OCI-LY1 (cell line): ENCODE measurements around the gene HOXD3.

Experiments used
- CTCF ChIP-seq: fragments of 200-600 bp; sonication (generic), shearing (Covaris generic); IDR thresholded peaks from 2 replicates; pipeline ENCODE4 v1.5.1; 2017; ENCODE audit warnings: mild to moderate bottlenecking, antibody characterized with exemption, low read length, moderate library complexity, mixed read lengths
- EZH2 ChIP-seq: fragments of 200-600 bp; sonication (generic), shearing (Covaris generic); IDR thresholded peaks from 2 replicates; pipeline ENCODE4 v1.8.0; 2017; ENCODE audit warnings: borderline replicate concordance, mixed run types, mild to moderate bottlenecking, antibody characterized with exemption, low read length, moderate library complexity, mixed read lengths

GRCh38 chr2:176109192-176109901 lies 47.8 kb upstream of the HOXD3 start:
- TF ChIP-seq EZH2 (no peak), CTCF (no peak)
